ENCODE results near the gene ABCA1. TPM values are rescaled to one million over a fixed set of nuclear protein-coding genes. Genes with fewer than 3 reads are reported as not detected.
A peak's percentile ranks its signal among the peaks of the same experiment; 100 is the strongest.

Gene ABCA1
- total RNA-seq, 4 donors from 2014 or later = 24.5 to 89.1 (median 48.5) TPM

DNA sequence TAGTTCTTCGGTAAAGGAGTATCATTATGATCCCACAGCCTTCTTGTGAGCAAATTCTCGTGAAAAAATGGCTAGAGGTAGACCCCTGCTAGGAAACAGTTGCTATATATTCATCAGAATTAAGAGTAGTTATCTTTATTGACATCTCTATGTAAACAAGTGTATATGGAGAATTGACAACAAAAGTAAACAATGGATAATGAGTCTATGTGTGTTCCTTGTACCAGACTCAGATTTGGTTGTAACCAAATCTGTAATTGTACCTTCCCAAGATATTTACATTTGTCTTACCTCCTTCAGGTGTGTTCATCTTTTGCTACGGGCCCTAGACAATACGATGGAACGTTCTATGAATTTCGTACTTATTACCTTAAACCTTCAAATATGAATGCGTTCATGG lies 161.9 kb downstream of the ABCA1 start:
- 93% methylated on average over 7 of the region's 7 CpGs for WGBS
- H3K4me1 ChIP-seq = peaks cover 12% of the 10 kb centered on the region
- DNase-seq (ENCODE audit: low spot score in 2 of 2) = no peak

DNA sequence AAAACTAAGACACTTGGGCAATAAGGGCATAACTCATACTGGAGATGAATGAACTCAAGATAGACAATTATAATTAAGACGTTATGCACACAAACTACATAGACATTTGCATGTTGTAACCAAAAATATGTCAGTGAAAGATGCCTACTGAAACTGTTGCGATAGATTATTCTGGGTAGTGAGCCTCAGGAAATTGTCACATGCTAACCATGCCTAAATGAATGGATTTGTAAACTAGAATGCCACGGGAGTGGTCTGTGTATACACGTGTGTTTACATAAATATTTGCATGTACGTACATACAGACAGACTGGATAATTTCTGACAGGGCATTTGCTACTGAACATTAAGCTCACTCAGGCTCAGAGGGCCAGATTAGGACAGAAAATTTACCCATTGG lies 162.8 kb downstream of the ABCA1 start:
- Histone ChIP-seq H3K4me3 (no peak overlapping the region), H3K27me3 (no peaks in the 10 kb centered on the region), H3K27ac (no peak overlapping the region), H3K4me1 (peaks cover 12% of the 10 kb centered on the region), H3K36me3 (peaks cover 4% of the 10 kb centered on the region), H3K9me3 (no peaks in the 10 kb centered on the region)
- DNase-seq (ENCODE audit: low spot score in 2 of 2) = no peak
- WGBS = 57% methylated on average over 5 of the region's 5 CpGs
- TF ChIP-seq POLR2AphosphoS5 (IDR thresholded peaks at IDR 0.05) (no peak), POLR2A (IDR thresholded peaks at IDR 0.05) (no peak), EP300 (IDR thresholded peaks at IDR 0.05) (no peak)
- TF ChIP-seq, protein P1, sequence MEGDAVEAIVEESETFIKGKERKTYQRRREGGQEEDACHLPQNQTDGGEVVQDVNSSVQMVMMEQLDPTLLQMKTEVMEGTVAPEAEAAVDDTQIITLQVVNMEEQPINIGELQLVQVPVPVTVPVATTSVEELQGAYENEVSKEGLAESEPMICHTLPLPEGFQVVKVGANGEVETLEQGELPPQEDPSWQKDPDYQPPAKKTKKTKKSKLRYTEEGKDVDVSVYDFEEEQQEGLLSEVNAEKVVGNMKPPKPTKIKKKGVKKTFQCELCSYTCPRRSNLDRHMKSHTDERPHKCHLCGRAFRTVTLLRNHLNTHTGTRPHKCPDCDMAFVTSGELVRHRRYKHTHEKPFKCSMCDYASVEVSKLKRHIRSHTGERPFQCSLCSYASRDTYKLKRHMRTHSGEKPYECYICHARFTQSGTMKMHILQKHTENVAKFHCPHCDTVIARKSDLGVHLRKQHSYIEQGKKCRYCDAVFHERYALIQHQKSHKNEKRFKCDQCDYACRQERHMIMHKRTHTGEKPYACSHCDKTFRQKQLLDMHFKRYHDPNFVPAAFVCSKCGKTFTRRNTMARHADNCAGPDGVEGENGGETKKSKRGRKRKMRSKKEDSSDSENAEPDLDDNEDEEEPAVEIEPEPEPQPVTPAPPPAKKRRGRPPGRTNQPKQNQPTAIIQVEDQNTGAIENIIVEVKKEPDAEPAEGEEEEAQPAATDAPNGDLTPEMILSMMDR (IDR thresholded peaks at IDR 0.05) = no peak

More for the DNA sequence above, 161.9 kb downstream of the ABCA1 start:
- H3K9me3 ChIP-seq = no peaks in the 10 kb centered on the region
- no peaks in the 10 kb centered on the region for H3K36me3 ChIP-seq
- H3K27me3 ChIP-seq = no peaks in the 10 kb centered on the region
- no peak for TF ChIP-seq EP300 (IDR thresholded peaks at IDR 0.05)
- no peak for TF ChIP-seq POLR2A (IDR thresholded peaks at IDR 0.05)
- H3K27ac ChIP-seq = no peak overlapping the region
- H3K4me3 ChIP-seq = no peak overlapping the region

DNA sequence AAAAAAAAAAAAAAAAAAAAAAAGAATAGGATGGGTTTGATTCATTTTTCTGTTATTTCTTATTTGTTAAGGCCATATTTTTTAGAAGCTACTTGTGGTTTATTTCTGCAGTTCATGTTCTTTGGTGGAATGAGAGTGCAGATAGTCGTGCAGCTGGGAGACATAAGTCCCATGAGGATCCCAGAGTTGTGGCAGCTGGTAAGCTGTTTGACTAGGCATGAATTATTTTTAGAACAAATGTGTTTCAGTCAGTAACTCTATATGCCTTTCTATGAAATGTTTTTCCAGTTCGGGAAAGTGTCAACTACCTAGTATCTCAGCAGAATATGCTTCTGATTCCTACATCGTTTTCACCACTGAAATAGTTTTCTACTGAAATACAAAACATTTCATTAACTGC lies 169.0 kb downstream of the ABCA1 start:
- H3K9me3 ChIP-seq = no peaks in the 10 kb centered on the region
- no peak for TF ChIP-seq POLR2A (IDR thresholded peaks at IDR 0.05)
- H3K36me3 ChIP-seq = peaks cover 21% of the 10 kb centered on the region
- DNase-seq (ENCODE audit: low spot score in 2 of 2) = no peak
- H3K27ac ChIP-seq = no peak overlapping the region
- no peak overlapping the region for H3K4me3 ChIP-seq
- WGBS = 69% methylated on average over 3 of the region's 3 CpGs
- H3K4me1 ChIP-seq = peaks cover 5% of the 10 kb centered on the region
- H3K27me3 ChIP-seq = no peaks in the 10 kb centered on the region

DNA sequence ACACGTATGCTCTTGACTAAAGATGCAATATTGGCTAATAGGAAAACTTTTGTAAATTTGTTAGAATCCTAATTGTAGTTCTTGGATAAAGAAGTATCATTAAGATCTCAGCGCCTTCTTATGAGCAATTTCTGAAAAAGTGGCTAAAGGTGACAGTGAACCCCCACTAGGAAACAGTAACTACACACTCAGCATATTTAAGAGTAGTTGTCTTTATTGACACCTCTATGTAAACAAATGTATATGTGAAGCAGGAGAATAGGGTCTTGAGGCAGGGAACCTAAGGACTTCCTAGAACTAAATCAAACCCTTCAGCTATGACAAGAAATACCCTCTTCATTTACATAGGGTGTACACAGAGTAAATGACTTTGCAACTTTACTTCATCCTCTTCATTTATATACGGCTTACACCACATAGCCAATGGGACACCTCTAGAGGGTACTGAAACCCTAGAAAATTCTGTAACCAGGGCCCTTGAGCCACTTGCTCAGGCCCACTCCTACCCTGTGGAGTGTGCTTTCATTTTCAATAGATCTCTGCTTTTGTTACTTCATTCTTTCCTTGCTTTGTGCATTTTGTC lies 177.7 kb downstream of the ABCA1 start:
- Histone ChIP-seq H3K27ac (no peak overlapping the region), H3K9me3 (no peaks in the 10 kb centered on the region), H3K27me3 (no peaks in the 10 kb centered on the region), H3K36me3 (peaks cover 29% of the 10 kb centered on the region), H3K4me1 (peaks cover 18% of the 10 kb centered on the region), H3K4me3 (no peak overlapping the region)
- WGBS = 86% methylated on average over 3 of the region's 3 CpGs
- TF ChIP-seq POLR2AphosphoS5 (IDR thresholded peaks at IDR 0.05) (no peak), EP300 (IDR thresholded peaks at IDR 0.05) (no peak), POLR2A (IDR thresholded peaks at IDR 0.05) (no peak)
- TF ChIP-seq, protein P1 (IDR thresholded peaks at IDR 0.05) = no peak
- no peak for DNase-seq (ENCODE audit: low spot score in 2 of 2)

DNA sequence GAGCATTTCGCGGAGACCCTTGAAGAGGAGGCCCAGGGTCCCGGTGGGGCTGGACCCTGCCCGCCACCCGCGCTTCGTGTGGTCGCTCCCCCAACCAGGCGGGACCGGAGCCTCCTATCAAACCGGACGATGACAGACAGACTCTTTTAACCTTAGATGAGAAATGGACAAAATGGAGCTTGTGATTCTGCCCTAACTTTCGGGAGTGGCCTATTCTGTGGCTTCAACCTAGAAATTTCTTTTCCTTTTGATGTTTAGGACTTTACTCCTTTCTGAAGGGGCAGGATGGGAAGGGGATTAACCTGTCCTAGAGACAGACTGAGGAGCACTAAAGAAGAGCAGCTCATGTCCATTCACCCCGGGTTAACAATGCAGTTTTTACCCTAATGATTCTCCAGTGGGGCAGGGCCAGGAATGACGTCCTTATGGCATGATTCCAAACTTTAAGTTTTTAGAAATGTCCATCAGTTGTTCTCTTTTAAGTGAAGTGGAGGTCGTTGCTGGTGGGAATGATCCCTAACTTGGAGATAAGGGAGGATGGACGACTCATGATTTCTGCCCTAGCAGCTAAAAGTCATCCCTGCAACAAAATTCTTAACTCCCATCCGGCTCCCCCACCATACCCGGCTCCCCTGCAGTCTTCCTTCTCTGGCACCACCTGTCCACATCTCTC lies 179.5 kb downstream of the ABCA1 start:
- peak overlapping the region; percentile 84 for H3K27ac ChIP-seq
- DNase-seq (ENCODE audit: low spot score in 2 of 2) = no peak
- 8% methylated on average over 19 of the region's 19 CpGs for WGBS
- TF ChIP-seq POLR2AphosphoS5 (IDR thresholded peaks at IDR 0.05) (no peak), EP300 (IDR thresholded peaks at IDR 0.05) (no peak), POLR2A (IDR thresholded peaks at IDR 0.05) (no peak)
- TF ChIP-seq, protein P1 (IDR thresholded peaks at IDR 0.05) = no peak
- peak overlapping the region; percentile 76 for H3K4me3 ChIP-seq
- peaks cover 18% of the 10 kb centered on the region for H3K4me1 ChIP-seq
- H3K27me3 ChIP-seq = no peaks in the 10 kb centered on the region
- H3K36me3 ChIP-seq = peaks cover 20% of the 10 kb centered on the region
- H3K9me3 ChIP-seq = no peaks in the 10 kb centered on the region

DNA sequence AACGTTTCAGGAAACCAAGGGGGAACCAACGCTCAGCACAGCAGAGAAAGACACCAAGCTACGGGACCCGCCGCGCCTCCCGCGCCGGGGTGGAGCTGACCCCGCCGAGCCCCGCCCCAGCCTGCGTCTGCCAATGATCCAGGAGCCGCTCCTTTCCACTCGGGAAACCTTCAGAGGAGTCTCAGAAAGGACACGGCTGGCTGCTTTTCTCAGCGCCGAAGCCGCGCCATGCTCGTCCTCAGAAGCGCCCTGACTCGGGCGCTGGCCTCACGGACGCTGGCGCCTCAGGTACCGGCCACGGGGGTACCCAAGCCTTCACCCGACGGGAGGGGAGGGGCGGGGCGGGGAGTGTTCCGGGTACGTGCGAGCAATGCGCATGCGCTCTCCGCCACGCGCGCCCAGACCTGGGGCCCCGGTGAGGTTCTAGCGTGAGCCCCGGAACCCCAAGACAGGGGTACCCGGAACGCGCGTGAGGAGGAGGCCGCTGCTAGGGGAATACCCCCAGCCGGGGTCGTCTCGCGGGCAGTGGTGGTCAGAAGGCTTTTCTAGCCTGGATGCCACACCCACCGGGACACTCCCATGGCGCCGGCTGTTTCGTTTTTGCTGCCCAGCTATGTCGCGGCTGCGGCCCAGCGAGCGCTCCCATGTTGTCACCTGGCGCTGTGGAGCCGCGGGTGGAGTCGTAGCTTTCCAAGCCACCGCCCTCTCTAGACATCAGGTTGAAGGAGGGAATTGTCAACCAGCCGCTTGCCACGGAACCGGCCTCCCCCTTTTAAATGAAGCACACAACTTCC lies 180.2 kb downstream of the ABCA1 start, which contains the start of gene NIPSNAP3A:
Gene NIPSNAP3A, plus strand, starts transcription at position 119 of the 794 bp plus-strand sequence. Its CDS starts 110 bp downstream, at position 229.
- WGBS = 0% methylated on average over 43 of the region's 71 CpGs
- Histone ChIP-seq H3K27me3 (no peaks in the 10 kb centered on the region), H3K36me3 (peaks cover 16% of the 10 kb centered on the region), H3K4me1 (peaks cover 18% of the 10 kb centered on the region), H3K9me3 (no peaks in the 10 kb centered on the region), H3K4me3 (peak within 1 kb of the TSS; percentile 76), H3K27ac (peak within 1 kb of the TSS; percentile 84)
- peak; percentile 88 to 90 for DNase-seq (ENCODE audit: low spot score in 2 of 2)
- TF ChIP-seq POLR2A (IDR thresholded peaks at IDR 0.05) (no peak), POLR2AphosphoS5 (IDR thresholded peaks at IDR 0.05) (peak in 1 of 3 donors; percentile 4), EP300 (IDR thresholded peaks at IDR 0.05) (no peak)
- TF ChIP-seq, protein P1 (IDR thresholded peaks at IDR 0.05) = no peak
